Measurements from ENCODE around the gene ZNF813. TPM values are rescaled to one million over a fixed set of nuclear protein-coding genes. Genes with fewer than 3 reads are reported as not detected.
"Not testable (repeated sequence)": the region's sequence is repeated elsewhere in the genome, so short reads cannot be mapped to it uniquely, and the experiment has no call there.

Gene ZNF813
- polyA plus RNA-seq, 4 donors, result 0.45 to 7.6 (median 1.1) TPM

DNA sequence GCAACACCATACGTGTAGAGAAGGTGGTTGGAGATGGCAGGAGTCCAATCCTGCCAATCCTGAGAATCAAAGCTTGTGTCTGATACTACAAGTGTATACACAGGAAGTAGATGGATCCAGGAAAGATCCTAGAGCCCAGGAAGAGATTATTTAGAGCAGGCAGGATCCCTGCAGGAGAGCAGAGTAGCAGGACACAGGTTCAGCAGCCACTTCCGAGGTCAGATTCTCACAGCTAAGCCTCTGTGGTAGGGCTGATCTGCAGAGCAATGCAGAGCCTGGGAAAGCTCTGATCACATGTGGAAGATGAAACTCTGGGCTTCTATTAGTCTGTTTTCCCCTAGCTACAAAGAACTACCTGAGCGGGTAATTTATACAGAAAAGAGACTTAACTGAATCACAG, 41.9 kb downstream of the ZNF813 start:
- Histone ChIP-seq H3K27ac (ENCODE audit: low read depth in 1 of 3, low read length in 2 of 3) (no peak overlapping the region), H3K4me1 (ENCODE audit: control insufficient read depth in 3 of 3, insufficient read depth in 2 of 3, low read depth in 1 of 3, low read length in 2 of 3) (peaks cover 0 to 19% (median 0%) of the 10 kb centered on the region in 3 donors), H3K4me3 (ENCODE audit: low read depth in 1 of 3, low read length in 3 of 3) (no peak overlapping the region), H3K27me3 (ENCODE audit: control insufficient read depth in 3 of 3, insufficient read depth in 3 of 3, low read length in 3 of 3) (no peaks in the 10 kb centered on the region), H3K36me3 (ENCODE audit: control insufficient read depth in 3 of 3, insufficient read depth in 2 of 3, low read depth in 1 of 3, low read length in 3 of 3) (no peaks in the 10 kb centered on the region), H3K9me3 (ENCODE audit: control insufficient read depth in 2 of 2, insufficient read depth in 1 of 2, low read depth in 1 of 2, low read length in 1 of 2) (no peaks in the 10 kb centered on the region)
- FAIRE-seq (no peak), DNase-seq (no peak)
- 65 to 78% (median 68%) methylated on average over 3 of the region's 3 CpGs for WGBS, 3 donors

- H3K36me3 ChIP-seq (ENCODE audit: control insufficient read depth in 3 of 3, insufficient read depth in 2 of 3, low read depth in 1 of 3, low read length in 3 of 3), result no peaks in the 10 kb centered on the region
- H3K4me1 ChIP-seq (ENCODE audit: control insufficient read depth in 3 of 3, insufficient read depth in 2 of 3, low read depth in 1 of 3, low read length in 2 of 3), result peaks cover 0 to 15% (median 0%) of the 10 kb centered on the region in 3 donors
- FAIRE-seq (no peak), DNase-seq (no peak)
- no peaks in the 10 kb centered on the region for H3K27me3 ChIP-seq (ENCODE audit: control insufficient read depth in 3 of 3, insufficient read depth in 3 of 3, low read length in 3 of 3)
- no peaks in the 10 kb centered on the region for H3K9me3 ChIP-seq (ENCODE audit: control insufficient read depth in 2 of 2, insufficient read depth in 1 of 2, low read depth in 1 of 2, low read length in 1 of 2)
- no peak overlapping the region for H3K4me3 ChIP-seq (ENCODE audit: low read depth in 1 of 3, low read length in 3 of 3)
- WGBS, 3 donors, result 71 to 77% (median 77%) methylated on average over 5 of the region's 5 CpGs
- H3K27ac ChIP-seq (ENCODE audit: low read depth in 1 of 3, low read length in 2 of 3), result no peak overlapping the region
These were observed 42.3 kb downstream of the ZNF813 start for GRCh38 chr19:53509845-53510244.

GRCh38 chr19:53511357-53511756, 43.8 kb downstream of the ZNF813 start:
- FAIRE-seq, result no peak
- Histone ChIP-seq H3K27me3 (ENCODE audit: control insufficient read depth in 3 of 3, insufficient read depth in 3 of 3, low read length in 3 of 3) (no peaks in the 10 kb centered on the region), H3K36me3 (ENCODE audit: control insufficient read depth in 3 of 3, insufficient read depth in 2 of 3, low read depth in 1 of 3, low read length in 3 of 3) (no peaks in the 10 kb centered on the region), H3K9me3 (ENCODE audit: control insufficient read depth in 2 of 2, insufficient read depth in 1 of 2, low read depth in 1 of 2, low read length in 1 of 2) (no peaks in the 10 kb centered on the region), H3K27ac (ENCODE audit: low read depth in 1 of 3, low read length in 2 of 3) (no peak overlapping the region), H3K4me3 (ENCODE audit: low read depth in 1 of 3, low read length in 3 of 3) (no peak overlapping the region), H3K4me1 (ENCODE audit: control insufficient read depth in 3 of 3, insufficient read depth in 2 of 3, low read depth in 1 of 3, low read length in 2 of 3) (peaks cover 0 to 14% (median 0%) of the 10 kb centered on the region in 3 donors)
- DNase-seq, result no peak
- 94 to 99% (median 96%) methylated on average over 2 of the region's 2 CpGs for WGBS, 3 donors

- 31 to 35% (median 34%) methylated on average over 11 of the region's 11 CpGs for WGBS, 3 donors
- DNase-seq, result peak; percentile 44 to 80
- no peak for FAIRE-seq
- Histone ChIP-seq H3K36me3 (ENCODE audit: control insufficient read depth in 3 of 3, insufficient read depth in 2 of 3, low read depth in 1 of 3, low read length in 3 of 3) (no peaks in the 10 kb centered on the region), H3K9me3 (ENCODE audit: control insufficient read depth in 2 of 2, insufficient read depth in 1 of 2, low read depth in 1 of 2, low read length in 1 of 2) (no peaks in the 10 kb centered on the region), H3K4me1 (ENCODE audit: control insufficient read depth in 3 of 3, insufficient read depth in 2 of 3, low read depth in 1 of 3, low read length in 2 of 3) (peaks cover 0 to 14% (median 0%) of the 10 kb centered on the region in 3 donors), H3K27ac (ENCODE audit: low read depth in 1 of 3, low read length in 2 of 3) (no peak overlapping the region), H3K27me3 (ENCODE audit: control insufficient read depth in 3 of 3, insufficient read depth in 3 of 3, low read length in 3 of 3) (no peaks in the 10 kb centered on the region), H3K4me3 (ENCODE audit: low read depth in 1 of 3, low read length in 3 of 3) (no peak overlapping the region)
These were observed 44.4 kb downstream of the ZNF813 start for GRCh38 chr19:53511933-53512374.

DNA sequence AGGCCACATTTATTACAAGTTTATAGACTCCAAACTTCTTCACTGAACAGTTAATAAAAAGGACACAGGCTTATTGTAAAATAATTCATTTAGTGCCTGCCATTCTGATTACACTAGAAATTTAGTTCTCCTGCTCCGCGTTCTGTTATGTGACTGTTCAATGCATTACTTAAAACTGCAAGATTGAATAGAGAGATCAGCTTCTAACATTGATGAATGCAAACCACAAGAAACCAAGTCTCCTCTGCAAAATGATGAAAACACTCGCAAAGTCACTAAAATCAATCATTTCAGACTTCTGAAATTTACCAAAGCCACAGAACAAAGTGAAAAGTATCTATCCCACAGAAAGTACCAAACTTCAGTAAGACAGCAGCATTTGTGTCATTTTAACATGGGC, 47.5 kb downstream of the ZNF813 start:
- H3K4me1 ChIP-seq (ENCODE audit: control insufficient read depth in 3 of 3, insufficient read depth in 2 of 3, low read depth in 1 of 3, low read length in 2 of 3); DNase-seq; H3K27me3 ChIP-seq (ENCODE audit: control insufficient read depth in 3 of 3, insufficient read depth in 3 of 3, low read length in 3 of 3); H3K27ac ChIP-seq (ENCODE audit: low read depth in 1 of 3, low read length in 2 of 3); H3K36me3 ChIP-seq (ENCODE audit: control insufficient read depth in 3 of 3, insufficient read depth in 2 of 3, low read depth in 1 of 3, low read length in 3 of 3); H3K4me3 ChIP-seq (ENCODE audit: low read depth in 1 of 3, low read length in 3 of 3): not testable (repeated sequence)
- H3K9me3 ChIP-seq (ENCODE audit: control insufficient read depth in 2 of 2, insufficient read depth in 1 of 2, low read depth in 1 of 2, low read length in 1 of 2), result peaks cover 0 to 14% of the 10 kb centered on the region in 2 donors
- peak; percentile 5 for FAIRE-seq
- WGBS, 3 donors, result 88 to 95% (median 89%) methylated on average over 3 of the region's 3 CpGs

- WGBS, 3 donors, result 44 to 56% (median 52%) methylated on average over 5 of the region's 5 CpGs
- Histone ChIP-seq H3K4me1 (ENCODE audit: control insufficient read depth in 3 of 3, insufficient read depth in 2 of 3, low read depth in 1 of 3, low read length in 2 of 3) (peaks cover 0 to 6% (median 0%) of the 10 kb centered on the region in 3 donors), H3K4me3 (ENCODE audit: low read depth in 1 of 3, low read length in 3 of 3) (no peak overlapping the region), H3K27ac (ENCODE audit: low read depth in 1 of 3, low read length in 2 of 3) (peak overlapping the region in 1 of 3 donors; percentile 55), H3K27me3 (ENCODE audit: control insufficient read depth in 3 of 3, insufficient read depth in 3 of 3, low read length in 3 of 3) (no peaks in the 10 kb centered on the region), H3K9me3 (ENCODE audit: control insufficient read depth in 2 of 2, insufficient read depth in 1 of 2, low read depth in 1 of 2, low read length in 1 of 2) (peaks cover 0 to 19% of the 10 kb centered on the region in 2 donors), H3K36me3 (ENCODE audit: control insufficient read depth in 3 of 3, insufficient read depth in 2 of 3, low read depth in 1 of 3, low read length in 3 of 3) (no peaks in the 10 kb centered on the region)
- peak in 1 of 2 donors; percentile 41 for DNase-seq
- FAIRE-seq, result no peak
These were observed 49.7 kb downstream of the ZNF813 start for GRCh38 chr19:53517114-53517741.

GRCh38 chr19:53518121-53518520, 50.6 kb downstream of the ZNF813 start:
- Histone ChIP-seq H3K36me3 (ENCODE audit: control insufficient read depth in 3 of 3, insufficient read depth in 2 of 3, low read depth in 1 of 3, low read length in 3 of 3) (no peaks in the 10 kb centered on the region), H3K27ac (ENCODE audit: low read depth in 1 of 3, low read length in 2 of 3) (peak overlapping the region in 1 of 3 donors; percentile 55), H3K4me3 (ENCODE audit: low read depth in 1 of 3, low read length in 3 of 3) (no peak overlapping the region), H3K4me1 (ENCODE audit: control insufficient read depth in 3 of 3, insufficient read depth in 2 of 3, low read depth in 1 of 3, low read length in 2 of 3) (peaks cover 0 to 6% (median 0%) of the 10 kb centered on the region in 3 donors), H3K9me3 (ENCODE audit: control insufficient read depth in 2 of 2, insufficient read depth in 1 of 2, low read depth in 1 of 2, low read length in 1 of 2) (peaks cover 0 to 19% of the 10 kb centered on the region in 2 donors), H3K27me3 (ENCODE audit: control insufficient read depth in 3 of 3, insufficient read depth in 3 of 3, low read length in 3 of 3) (no peaks in the 10 kb centered on the region)
- no peak for FAIRE-seq
- peak in 1 of 2 donors; percentile 50 for DNase-seq
- WGBS, 3 donors, result 55 to 79% (median 57%) methylated on average over 4 of the region's 4 CpGs

GRCh38 chr19:53518716-53519115, 51.2 kb downstream of the ZNF813 start:
- Histone ChIP-seq H3K27ac (ENCODE audit: low read depth in 1 of 3, low read length in 2 of 3) (peak overlapping the region in 1 of 3 donors; percentile 54), H3K4me1 (ENCODE audit: control insufficient read depth in 3 of 3, insufficient read depth in 2 of 3, low read depth in 1 of 3, low read length in 2 of 3) (peaks cover 0 to 6% (median 0%) of the 10 kb centered on the region in 3 donors), H3K4me3 (ENCODE audit: low read depth in 1 of 3, low read length in 3 of 3) (no peak overlapping the region), H3K9me3 (ENCODE audit: control insufficient read depth in 2 of 2, insufficient read depth in 1 of 2, low read depth in 1 of 2, low read length in 1 of 2) (peaks cover 0 to 19% of the 10 kb centered on the region in 2 donors), H3K27me3 (ENCODE audit: control insufficient read depth in 3 of 3, insufficient read depth in 3 of 3, low read length in 3 of 3) (no peaks in the 10 kb centered on the region), H3K36me3 (ENCODE audit: control insufficient read depth in 3 of 3, insufficient read depth in 2 of 3, low read depth in 1 of 3, low read length in 3 of 3) (no peaks in the 10 kb centered on the region)
- no peak for FAIRE-seq
- no peak for DNase-seq
- whole genome bisulfite sequencing, 3 donors, result 61 to 81% (median 77%) methylated on average over 1 of the region's 1 CpG

DNA sequence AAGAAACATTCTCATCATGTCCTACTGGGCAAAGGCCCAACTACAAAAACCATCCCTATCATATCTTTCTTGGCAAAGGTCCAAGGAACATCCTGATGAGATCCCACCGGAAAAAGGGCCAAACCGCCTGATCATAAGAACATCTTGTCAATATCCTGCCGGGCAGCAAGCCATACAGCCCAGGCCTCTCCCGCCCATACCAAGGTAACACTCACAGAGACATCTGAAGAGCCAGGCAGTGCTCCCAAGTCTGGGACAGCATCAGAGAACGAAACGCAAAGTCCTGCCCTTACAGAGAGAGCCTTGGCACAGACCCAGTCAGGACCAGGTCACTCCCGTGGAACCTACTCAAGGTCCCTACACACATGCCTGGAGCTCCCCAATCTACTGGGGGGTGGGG, 51.9 kb downstream of the ZNF813 start:
- no peak for FAIRE-seq
- Histone ChIP-seq H3K4me3 (ENCODE audit: low read depth in 1 of 3, low read length in 3 of 3) (no peak overlapping the region), H3K36me3 (ENCODE audit: control insufficient read depth in 3 of 3, insufficient read depth in 2 of 3, low read depth in 1 of 3, low read length in 3 of 3) (no peaks in the 10 kb centered on the region), H3K4me1 (ENCODE audit: control insufficient read depth in 3 of 3, insufficient read depth in 2 of 3, low read depth in 1 of 3, low read length in 2 of 3) (peaks cover 0 to 6% (median 0%) of the 10 kb centered on the region in 3 donors), H3K27ac (ENCODE audit: low read depth in 1 of 3, low read length in 2 of 3) (no peak overlapping the region), H3K27me3 (ENCODE audit: control insufficient read depth in 3 of 3, insufficient read depth in 3 of 3, low read length in 3 of 3) (no peaks in the 10 kb centered on the region), H3K9me3 (ENCODE audit: control insufficient read depth in 2 of 2, insufficient read depth in 1 of 2, low read depth in 1 of 2, low read length in 1 of 2) (peaks cover 0 to 19% of the 10 kb centered on the region in 2 donors)
- no peak for DNase-seq
- WGBS, 3 donors, result 89 to 93% (median 89%) methylated on average over 7 of the region's 7 CpGs
